MM.1S (cell line): ENCODE results near the gene CALD1.
A peak's percentile ranks its signal among the peaks of the same experiment; 100 is the strongest.

Experiments
- DNase-seq: peaks from one replicate; pipeline ENCODE4 v3.0.0-alpha.2; 2015
- H2AFZ ChIP-seq: fragments of 300-600 bp; sonication (generic); 2 replicates; pipeline ENCODE4 v1.6.0; 2016; ENCODE audit warnings: antibody characterized with exemption, low read length
- H3F3A ChIP-seq: fragments of 300-600 bp; sonication (generic); 2 replicates; pipeline ENCODE4 v1.6.1; 2016; ENCODE audit warnings: mild to moderate bottlenecking, antibody characterized with exemption, low read length, moderate library complexity, mixed read lengths; ENCODE audit not compliant: insufficient read depth
- H3K27ac ChIP-seq: fragments of 300-600 bp; sonication (generic); 2 replicates; pipeline ENCODE4 v1.5.1; 2016; ENCODE audit warnings: mild to moderate bottlenecking, low read length
- H3K27me3 ChIP-seq: fragments of 300-600 bp; sonication (generic); replicated peaks from 2 replicates; pipeline ENCODE4 v1.6.0; 2016; ENCODE audit warnings: low read length; ENCODE audit not compliant: insufficient read depth
- H3K36me3 ChIP-seq: fragments of 300-600 bp; sonication (generic); replicated peaks from 2 replicates; pipeline ENCODE4 v1.6.1; 2016; ENCODE audit warnings: mild to moderate bottlenecking, low read length, mixed read lengths; ENCODE audit not compliant: insufficient read depth
- H3K4me1 ChIP-seq: fragments of 300-600 bp; sonication (generic); 2 replicates; pipeline ENCODE4 v1.6.1; 2016; ENCODE audit warnings: low read length, mixed read lengths
- H3K4me2 ChIP-seq: fragments of 300-600 bp; sonication (generic); 2 replicates; pipeline ENCODE4 v1.6.0; 2016; ENCODE audit warnings: low read depth, low read length
- H3K4me3 ChIP-seq: fragments of 300-600 bp; sonication (generic); 2 replicates; pipeline ENCODE4 v1.5.1; 2016; ENCODE audit warnings: low read length, mixed read lengths
- H3K79me2 ChIP-seq: fragments of 300-600 bp; sonication (generic); 2 replicates; pipeline ENCODE4 v1.6.1; 2016; ENCODE audit warnings: mixed run types, low read length, mixed read lengths
- H3K9ac ChIP-seq: fragments of 300-600 bp; sonication (generic); 2 replicates; pipeline ENCODE4 v1.6.1; 2016; ENCODE audit warnings: low read length, mixed read lengths
- H3K9me2 ChIP-seq: fragments of 300-600 bp; sonication (generic); replicated peaks from 2 replicates; pipeline ENCODE4 v1.6.1; 2016; ENCODE audit warnings: mild to moderate bottlenecking, low read length, mixed read lengths; ENCODE audit not compliant: insufficient read depth
- H3K9me3 ChIP-seq: fragments of 300-600 bp; sonication (generic); replicated peaks from 2 replicates; pipeline ENCODE4 v1.6.1; 2016; ENCODE audit warnings: mild to moderate bottlenecking, low read length, mixed read lengths; ENCODE audit not compliant: insufficient read depth
- H4K20me1 ChIP-seq: fragments of 300-600 bp; sonication (generic); 2 replicates; pipeline ENCODE4 v1.6.1; 2016; ENCODE audit warnings: mild to moderate bottlenecking, low read length, moderate library complexity, mixed read lengths; ENCODE audit not compliant: insufficient read depth
- CTCF ChIP-seq: fragments of 300-600 bp; sonication (generic); IDR thresholded peaks from 2 replicates; pipeline ENCODE4 v1.5.1; 2016; ENCODE audit warnings: antibody characterized with exemption, low read length, mixed read lengths
- EZH2 ChIP-seq: fragments of 300-600 bp; sonication (generic); optimal IDR thresholded peaks from 2 replicates; pipeline ENCODE3; 2017; ENCODE audit warnings: low read depth, mild to moderate bottlenecking, antibody characterized with exemption, low read length, mixed read lengths
- EZH2phosphoT487 ChIP-seq: fragments of 300-600 bp; sonication (generic); IDR thresholded peaks from 2 replicates; pipeline ENCODE4 v1.6.1; 2018; ENCODE audit warnings: antibody characterized with exemption, low read length

The CALD1 gene

DNA sequence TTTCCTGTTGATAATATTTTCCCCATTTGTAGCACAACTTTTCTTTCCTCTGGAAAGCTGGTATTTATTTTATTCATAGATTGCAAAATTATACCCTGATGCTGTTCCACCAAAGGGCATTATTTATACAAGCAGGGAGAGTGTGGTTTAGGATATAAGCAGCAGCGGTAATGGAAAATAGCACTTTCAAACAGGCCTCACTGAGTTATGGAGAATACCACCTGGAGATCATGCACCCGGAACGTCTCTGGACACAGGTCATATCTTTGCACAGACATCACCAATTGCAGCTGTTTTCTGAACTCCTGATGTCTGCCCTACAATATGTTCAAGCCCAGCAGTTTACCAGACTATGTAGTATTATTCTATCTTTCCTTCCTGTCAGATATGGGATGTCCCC is 2.0 kb upstream of the CALD1 start:
- Histone ChIP-seq H3K4me1 (no peaks in the 10 kb centered on the region), H3K79me2 (no peaks in the 10 kb centered on the region), H3K36me3 (no peaks in the 10 kb centered on the region), H4K20me1 (no peaks in the 10 kb centered on the region), H3F3A (no peaks in the 10 kb centered on the region), H3K9me2 (no peaks in the 10 kb centered on the region), H3K4me3 (no peak overlapping the region), H3K4me2 (no peak overlapping the region), H3K9ac (no peak overlapping the region), H2AFZ (no peak overlapping the region), H3K27ac (no peak overlapping the region), H3K9me3 (no peaks in the 10 kb centered on the region), H3K27me3 (no peaks in the 10 kb centered on the region)
- no peak for DNase-seq
- TF ChIP-seq EZH2, result no peak
- no peak for TF ChIP-seq EZH2phosphoT487
- no peak for TF ChIP-seq CTCF

DNA sequence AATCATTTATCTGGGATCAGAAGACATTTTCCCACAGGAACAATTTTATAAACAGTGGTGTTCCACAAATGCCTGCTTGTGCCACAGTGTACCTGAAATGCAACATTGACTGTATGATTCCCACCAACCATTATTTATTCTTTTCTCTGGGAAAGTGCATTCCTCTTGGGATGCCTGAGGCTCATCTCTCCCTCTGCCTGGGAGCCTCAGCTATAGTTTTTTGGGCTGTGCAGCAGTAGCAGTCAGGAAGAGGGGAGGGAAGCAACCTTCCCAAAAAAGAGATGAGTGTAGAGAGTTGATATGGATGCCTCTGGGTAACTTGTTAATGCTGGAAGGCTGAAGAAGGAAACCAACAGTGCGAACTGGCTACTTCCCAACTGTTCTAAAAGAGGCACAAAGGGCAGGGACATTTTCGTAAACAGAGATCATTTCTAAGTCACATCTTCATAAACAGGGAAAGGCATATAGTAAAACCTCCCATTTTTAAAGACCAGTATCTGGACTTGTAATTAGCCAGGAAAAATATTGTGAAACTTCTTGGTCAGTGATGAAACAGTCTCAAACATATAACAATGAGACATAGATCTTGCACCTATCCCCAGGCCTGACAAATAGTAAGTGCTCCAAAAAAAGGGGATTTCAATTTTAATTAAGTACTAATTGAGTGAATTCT is 1.4 kb upstream of the CALD1 start:
- H3K4me1 ChIP-seq, result no peaks in the 10 kb centered on the region
- H3K9ac ChIP-seq, result no peak overlapping the region
- H3F3A ChIP-seq, result no peaks in the 10 kb centered on the region

DNA sequence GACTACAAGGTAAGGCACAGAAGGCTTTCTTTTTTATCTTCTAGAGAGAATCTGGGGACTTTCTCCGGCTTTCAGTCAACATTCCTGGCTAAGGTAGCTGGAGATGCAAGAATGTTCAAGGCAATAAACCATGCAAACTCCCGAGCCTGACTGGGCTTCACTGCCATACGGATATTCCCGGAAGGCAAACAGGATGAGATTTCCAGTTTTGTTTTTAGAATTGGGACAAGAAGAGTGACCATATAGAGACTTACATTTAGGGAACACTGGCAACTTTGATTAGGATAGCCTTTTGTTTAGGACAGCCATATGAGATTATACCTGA is 269 bp downstream of the CALD1 start:
- H4K20me1 ChIP-seq, result no peaks in the 10 kb centered on the region
- H3K9ac ChIP-seq, result no peak overlapping the region
- H3K4me3 ChIP-seq, result no peak overlapping the region
- H3K27ac ChIP-seq, result no peak overlapping the region
- TF ChIP-seq CTCF, result no peak
- TF ChIP-seq EZH2phosphoT487, result no peak
- TF ChIP-seq EZH2, result no peak
- no peak for DNase-seq
- no peaks in the 10 kb centered on the region for H3K79me2 ChIP-seq
- H3K27me3 ChIP-seq, result no peaks in the 10 kb centered on the region
- no peaks in the 10 kb centered on the region for H3K9me2 ChIP-seq
- no peak overlapping the region for H2AFZ ChIP-seq
- H3K4me2 ChIP-seq, result no peak overlapping the region
- H3K4me1 ChIP-seq, result no peaks in the 10 kb centered on the region
- H3K36me3 ChIP-seq, result no peaks in the 10 kb centered on the region
- no peaks in the 10 kb centered on the region for H3K9me3 ChIP-seq
- H3F3A ChIP-seq, result no peaks in the 10 kb centered on the region

More for the DNA sequence above, 1.4 kb upstream of the CALD1 start:
- Histone ChIP-seq H3K36me3 (no peaks in the 10 kb centered on the region), H3K4me2 (peak overlapping the region; percentile 49; the same call in 1 of the 2 replicates), H2AFZ (peak overlapping the region; percentile 54; the same call in 1 of the 2 replicates), H3K9me2 (no peaks in the 10 kb centered on the region), H4K20me1 (no peaks in the 10 kb centered on the region), H3K27me3 (no peaks in the 10 kb centered on the region), H3K27ac (no peak overlapping the region), H3K79me2 (no peaks in the 10 kb centered on the region), H3K4me3 (no peak overlapping the region), H3K9me3 (no peaks in the 10 kb centered on the region)
- TF ChIP-seq EZH2phosphoT487 (no peak), CTCF (no peak), EZH2 (no peak)
- no peak for DNase-seq
